Nephron (organoid): ENCODE measurements around the gene SSX2IP.

Experiments
- H3K27ac Mint-ChIP-seq, 3 experiments: 2 replicates each; pipeline ENCODE4 v1.8.0; 2020; ENCODE audit warnings: mixed read lengths in 3 of 3, mild to moderate bottlenecking in 2 of 3, moderate library complexity in 1 of 3
- H3K27me3 Mint-ChIP-seq: 2 replicates; pipeline ENCODE4 v1.8.0; 2021; ENCODE audit warnings: low read depth, mild to moderate bottlenecking, moderate library complexity, mixed read lengths
- H3K36me3 Mint-ChIP-seq: 2 replicates; pipeline ENCODE4 v1.8.0; 2020; ENCODE audit warnings: low read depth, mixed read lengths
- H3K4me1 Mint-ChIP-seq: 2 replicates; pipeline ENCODE4 v1.8.0; 2020; ENCODE audit warnings: mixed read lengths
- H3K4me3 Mint-ChIP-seq, 3 experiments: 2 replicates each; pipeline ENCODE4 v1.8.0; 2020; ENCODE audit warnings: mild to moderate bottlenecking in 3 of 3, mixed read lengths in 3 of 3, moderate library complexity in 2 of 3
- H3K9me3 Mint-ChIP-seq: 2 replicates; pipeline ENCODE4 v1.8.0; 2020; ENCODE audit warnings: mixed read lengths
- TF ChIP-seq, protein P1 (sequence below), 3 experiments: fragments of 200-600 bp; sonication (generic); IDR thresholded peaks; one replicate each; pipeline ENCODE4 v1.5.0; 2021; ENCODE audit warnings: antibody characterized with exemption in 3 of 3; ENCODE audit not compliant: unreplicated experiment in 3 of 3

The SSX2IP gene

DNA sequence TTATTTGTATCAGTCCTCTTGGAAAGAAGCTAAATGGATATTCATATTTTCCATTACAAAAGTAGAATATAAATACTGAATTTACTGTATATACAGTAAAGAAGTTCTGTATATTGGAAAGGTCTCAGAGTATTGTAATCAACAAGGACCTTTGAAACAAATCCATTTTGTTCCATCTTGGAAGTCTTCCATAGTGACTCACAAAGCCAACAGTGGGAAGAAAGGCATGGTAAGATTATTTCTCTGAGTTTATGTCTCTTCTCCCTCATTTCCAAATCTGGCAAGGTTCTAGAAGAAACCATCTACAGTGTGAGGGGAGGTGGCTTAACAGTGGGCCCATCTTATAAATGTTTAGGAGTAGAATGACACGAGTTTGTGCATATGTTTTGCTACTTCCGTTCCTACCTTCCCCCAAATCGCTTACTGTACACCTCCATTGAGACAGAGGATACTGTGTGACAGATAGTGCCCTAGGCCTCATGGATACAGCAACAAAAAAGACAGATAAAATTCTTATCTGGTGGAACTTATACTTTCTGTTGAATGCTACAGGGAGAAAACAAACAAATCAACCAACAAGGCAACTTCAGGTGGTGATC, 22.1 kb upstream of the SSX2IP start:
- no peaks in the 10 kb centered on the region for H3K27me3 Mint-ChIP-seq
- TF ChIP-seq, protein P1, sequence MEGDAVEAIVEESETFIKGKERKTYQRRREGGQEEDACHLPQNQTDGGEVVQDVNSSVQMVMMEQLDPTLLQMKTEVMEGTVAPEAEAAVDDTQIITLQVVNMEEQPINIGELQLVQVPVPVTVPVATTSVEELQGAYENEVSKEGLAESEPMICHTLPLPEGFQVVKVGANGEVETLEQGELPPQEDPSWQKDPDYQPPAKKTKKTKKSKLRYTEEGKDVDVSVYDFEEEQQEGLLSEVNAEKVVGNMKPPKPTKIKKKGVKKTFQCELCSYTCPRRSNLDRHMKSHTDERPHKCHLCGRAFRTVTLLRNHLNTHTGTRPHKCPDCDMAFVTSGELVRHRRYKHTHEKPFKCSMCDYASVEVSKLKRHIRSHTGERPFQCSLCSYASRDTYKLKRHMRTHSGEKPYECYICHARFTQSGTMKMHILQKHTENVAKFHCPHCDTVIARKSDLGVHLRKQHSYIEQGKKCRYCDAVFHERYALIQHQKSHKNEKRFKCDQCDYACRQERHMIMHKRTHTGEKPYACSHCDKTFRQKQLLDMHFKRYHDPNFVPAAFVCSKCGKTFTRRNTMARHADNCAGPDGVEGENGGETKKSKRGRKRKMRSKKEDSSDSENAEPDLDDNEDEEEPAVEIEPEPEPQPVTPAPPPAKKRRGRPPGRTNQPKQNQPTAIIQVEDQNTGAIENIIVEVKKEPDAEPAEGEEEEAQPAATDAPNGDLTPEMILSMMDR (IDR thresholded peaks at IDR 0.05; ENCODE audit: unreplicated experiment in 3 of 3): no peak
- H3K9me3 Mint-ChIP-seq: no peaks in the 10 kb centered on the region
- H3K27ac Mint-ChIP-seq: no peak overlapping the region
- no peak overlapping the region for H3K4me3 Mint-ChIP-seq
- no peaks in the 10 kb centered on the region for H3K36me3 Mint-ChIP-seq
- peaks cover 10% of the 10 kb centered on the region for H3K4me1 Mint-ChIP-seq

DNA sequence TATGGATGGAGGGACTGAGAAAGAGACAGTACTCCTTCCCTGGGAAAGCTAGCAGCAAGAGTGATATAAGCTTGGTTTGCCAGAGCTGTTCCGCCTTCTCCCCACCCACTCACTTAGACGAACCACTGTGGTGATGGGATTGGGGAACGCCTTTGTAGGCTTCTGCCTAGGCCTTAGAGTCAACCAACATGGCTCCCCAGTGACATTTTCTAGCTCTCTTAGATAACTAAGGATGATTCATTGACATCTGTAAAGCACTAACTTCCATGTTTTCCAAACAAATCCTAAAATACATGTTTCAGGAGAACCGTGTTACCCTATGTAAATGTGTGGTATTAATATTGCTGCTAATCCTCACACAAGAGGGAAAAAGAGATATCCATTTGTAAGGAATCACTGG, 21.6 kb upstream of the SSX2IP start:
- no peaks in the 10 kb centered on the region for H3K36me3 Mint-ChIP-seq

DNA sequence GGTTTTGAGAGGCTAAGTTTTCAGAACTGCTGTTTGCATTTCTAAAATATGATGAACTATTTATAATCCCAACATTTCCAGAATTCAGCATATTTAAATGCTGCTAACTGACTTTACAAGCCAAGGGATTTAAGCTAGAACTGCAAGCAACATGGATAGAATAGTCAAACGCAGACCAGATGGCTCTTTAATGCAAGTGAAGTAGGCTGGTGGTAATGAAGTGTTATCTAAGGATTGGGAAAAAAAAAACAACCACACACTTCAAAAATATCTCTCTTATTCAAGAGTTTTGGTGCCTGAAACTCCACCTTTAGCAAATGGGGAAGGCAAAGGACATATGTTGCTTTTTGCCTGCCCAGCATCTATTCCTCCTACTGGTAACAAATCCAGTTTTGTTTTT, 20.9 kb upstream of the SSX2IP start:
- TF ChIP-seq, protein P1 (IDR thresholded peaks at IDR 0.05; ENCODE audit: unreplicated experiment in 3 of 3): no peak
- Mint-ChIP-seq H3K36me3 (no peaks in the 10 kb centered on the region), H3K9me3 (no peaks in the 10 kb centered on the region), H3K27me3 (no peaks in the 10 kb centered on the region), H3K4me1 (peaks cover 7% of the 10 kb centered on the region), H3K27ac (no peak overlapping the region), H3K4me3 (no peak overlapping the region)

More for the DNA sequence above, 21.6 kb upstream of the SSX2IP start:
- Mint-ChIP-seq H3K4me3 (no peak overlapping the region), H3K9me3 (no peaks in the 10 kb centered on the region), H3K27ac (no peak overlapping the region), H3K27me3 (no peaks in the 10 kb centered on the region), H3K4me1 (peaks cover 10% of the 10 kb centered on the region)
- TF ChIP-seq, protein P1 (IDR thresholded peaks at IDR 0.05; ENCODE audit: unreplicated experiment in 3 of 3): no peak

DNA sequence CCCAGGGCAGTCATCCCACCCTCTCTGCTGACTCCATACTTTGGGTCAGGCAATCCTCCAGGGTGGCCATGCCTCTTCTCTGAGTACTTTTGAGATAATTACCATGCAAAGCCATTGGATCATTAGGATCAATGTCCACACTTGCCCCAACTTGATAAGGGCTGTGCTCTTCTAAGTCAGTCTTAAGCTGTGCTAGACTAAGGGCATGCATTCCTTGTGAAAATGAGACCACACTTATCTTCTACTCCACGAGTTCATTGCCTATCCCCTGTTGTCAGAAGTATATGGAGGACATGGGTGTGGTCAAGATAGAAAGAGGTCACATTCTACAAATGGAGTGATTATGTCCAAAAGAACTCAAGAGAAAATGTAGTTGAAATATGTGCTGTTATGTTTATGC, 18.9 kb upstream of the SSX2IP start:
- TF ChIP-seq, protein P1 (IDR thresholded peaks at IDR 0.05; ENCODE audit: unreplicated experiment in 3 of 3): no peak
- no peaks in the 10 kb centered on the region for H3K27me3 Mint-ChIP-seq
- no peak overlapping the region for H3K27ac Mint-ChIP-seq
- H3K9me3 Mint-ChIP-seq: no peaks in the 10 kb centered on the region
- no peaks in the 10 kb centered on the region for H3K36me3 Mint-ChIP-seq
- no peak overlapping the region for H3K4me3 Mint-ChIP-seq
- no peaks in the 10 kb centered on the region for H3K4me1 Mint-ChIP-seq

DNA sequence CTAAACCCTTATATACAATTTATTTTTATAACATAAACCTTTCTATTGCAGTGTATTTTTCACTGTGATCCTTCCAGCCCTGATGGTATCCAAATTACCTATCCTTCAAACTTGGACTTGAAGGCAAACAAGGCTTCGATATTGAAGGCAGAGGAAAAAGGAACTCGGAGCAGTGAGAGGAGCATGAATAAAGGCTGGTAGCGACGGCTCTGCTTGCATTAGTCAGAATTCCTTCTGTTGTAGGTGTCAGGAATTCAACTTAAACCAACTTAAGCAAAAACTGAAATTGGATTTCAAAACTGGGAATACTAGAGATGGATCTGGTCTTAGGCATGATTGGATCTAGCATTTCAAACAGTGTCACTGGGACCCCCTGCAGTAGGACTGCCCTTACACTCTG, 17.8 kb upstream of the SSX2IP start:
- Mint-ChIP-seq H3K9me3 (no peaks in the 10 kb centered on the region), H3K27ac (no peak overlapping the region), H3K27me3 (no peaks in the 10 kb centered on the region), H3K36me3 (no peaks in the 10 kb centered on the region), H3K4me1 (peaks cover 1% of the 10 kb centered on the region), H3K4me3 (no peak overlapping the region)
- TF ChIP-seq, protein P1 (IDR thresholded peaks at IDR 0.05; ENCODE audit: unreplicated experiment in 3 of 3): no peak

DNA sequence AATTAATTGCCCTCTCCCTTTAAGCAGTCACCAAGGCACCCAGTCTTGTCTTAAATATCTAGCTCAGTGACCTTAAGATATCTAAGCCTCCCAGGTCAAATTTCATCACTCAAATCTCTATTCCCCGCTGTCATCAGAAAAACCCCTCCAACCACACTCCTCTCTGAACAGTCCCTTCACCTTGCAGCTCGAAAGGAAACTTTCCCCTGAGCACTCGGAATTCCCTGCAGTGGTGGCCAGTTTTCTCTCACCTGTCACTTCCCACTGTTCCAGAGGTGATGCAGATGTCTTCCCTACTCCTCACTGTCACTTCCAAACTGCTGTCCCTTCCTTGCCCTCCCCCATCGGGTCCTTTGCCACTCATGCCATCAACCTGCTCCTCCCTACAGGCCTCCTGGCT, 15.3 kb upstream of the SSX2IP start:
- Mint-ChIP-seq H3K27ac (no peak overlapping the region), H3K4me1 (peaks cover 19% of the 10 kb centered on the region), H3K4me3 (no peak overlapping the region), H3K9me3 (no peaks in the 10 kb centered on the region), H3K36me3 (no peaks in the 10 kb centered on the region), H3K27me3 (no peaks in the 10 kb centered on the region)
- TF ChIP-seq, protein P1 (IDR thresholded peaks at IDR 0.05; ENCODE audit: unreplicated experiment in 3 of 3): no peak
